ENCODE data around the gene PSMC3.

The PSMC3 gene

DNA sequence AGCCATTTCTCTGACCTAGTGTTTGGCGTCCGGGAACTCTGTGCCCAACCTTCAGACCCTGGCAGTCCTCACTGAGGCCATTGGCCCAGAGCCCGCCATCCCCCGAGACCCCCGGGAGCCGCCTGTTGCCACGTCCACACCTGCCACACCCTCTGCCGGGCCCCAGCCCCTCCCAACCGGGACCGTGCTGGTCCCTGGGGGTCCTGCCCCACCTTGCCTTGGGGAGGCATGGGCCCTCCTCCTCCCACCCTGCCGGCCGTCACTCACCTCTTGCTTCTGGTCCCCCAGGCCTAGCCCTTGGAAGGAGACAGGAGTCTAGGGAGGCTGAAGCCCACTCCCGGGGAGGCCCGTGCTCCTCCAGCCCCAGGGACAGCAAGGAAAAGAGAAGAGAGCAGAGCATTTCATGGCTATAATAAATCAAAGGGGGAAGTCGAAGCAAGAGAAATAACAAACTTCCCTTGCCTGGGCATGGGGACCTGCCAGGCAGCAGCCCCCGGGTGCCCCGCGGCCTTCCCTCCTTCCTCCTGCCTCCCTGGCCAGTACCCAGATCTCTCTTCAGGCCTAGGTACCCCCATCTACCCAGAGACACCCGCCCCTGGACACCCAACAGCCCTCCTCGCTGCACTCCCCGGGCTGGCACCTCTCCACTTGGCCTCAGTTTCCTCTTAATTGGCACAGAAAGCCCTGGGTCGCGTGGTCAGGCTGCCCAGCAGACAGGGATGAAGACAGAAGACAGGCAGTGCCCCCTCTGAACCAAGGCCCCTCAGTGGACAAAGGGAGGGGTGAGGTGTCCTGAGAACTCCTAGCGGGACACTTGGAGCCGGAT is 30.8 kb downstream of the PSMC3 start:
- in situ Hi-C loops (cut with MboI; ENCODE audit: low sequenced_read_pairs): no loop called here

DNA sequence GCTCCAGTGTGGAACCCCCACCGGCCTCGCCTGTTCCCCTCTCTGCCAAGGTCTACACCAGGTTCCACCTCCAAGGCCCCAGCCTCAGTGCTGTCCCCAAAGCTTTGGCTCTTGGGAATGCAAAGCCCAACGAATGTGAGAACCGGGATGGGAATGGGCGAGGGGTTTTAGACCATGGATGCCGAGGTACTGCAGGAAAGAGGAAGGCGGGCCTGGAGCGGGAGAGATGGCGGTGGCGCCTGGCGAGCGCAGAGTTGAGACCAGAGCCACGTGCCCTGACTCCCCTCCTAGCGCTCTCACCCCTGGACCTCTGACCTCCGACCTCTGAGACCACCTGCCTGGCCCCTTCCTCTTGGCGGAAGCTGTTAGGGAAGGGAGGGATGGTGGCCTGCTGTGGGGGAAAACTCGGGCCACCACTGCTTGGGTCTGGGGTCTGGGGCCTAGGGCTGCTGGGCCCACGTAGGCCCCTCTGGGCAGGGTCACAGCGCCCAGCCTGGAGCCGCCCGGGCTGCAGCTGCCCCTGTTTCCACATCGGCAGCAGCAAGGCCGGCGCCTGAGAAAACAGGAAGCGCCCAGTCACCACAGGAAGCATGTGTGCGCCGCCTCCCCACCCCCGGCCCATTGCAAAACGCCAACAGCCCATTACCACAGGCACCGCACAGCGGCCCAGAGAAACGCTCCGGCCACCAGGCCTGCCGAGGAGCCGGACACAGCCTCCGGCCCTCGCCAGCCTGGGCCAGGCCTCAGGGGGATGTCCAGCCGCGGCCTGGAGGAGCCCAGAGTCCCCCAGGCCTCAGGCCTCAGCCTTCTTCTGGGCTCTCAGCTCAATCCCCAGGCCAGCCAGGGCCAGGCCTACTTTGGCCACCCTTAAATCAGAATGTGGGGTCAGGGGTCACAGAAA is 31.7 kb downstream of the PSMC3 start:
- in situ Hi-C loops (cut with MboI; ENCODE audit: low sequenced_read_pairs): no loop called here

DNA sequence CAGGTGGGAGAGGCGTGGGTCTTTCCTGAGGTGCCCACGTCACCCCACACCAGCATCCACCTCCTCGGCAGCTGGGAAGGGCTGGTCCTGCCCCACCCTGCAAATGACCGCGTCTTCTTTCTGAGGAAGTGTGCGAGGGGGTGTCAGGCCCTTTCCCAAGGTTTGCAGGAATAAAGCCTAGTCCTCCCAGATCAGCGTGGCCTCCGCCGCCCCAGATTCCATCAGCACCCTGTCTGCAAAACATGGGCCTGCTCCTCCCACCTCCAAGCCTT is 32.3 kb downstream of the PSMC3 start:
- in situ Hi-C loops (cut with MboI; ENCODE audit: low sequenced_read_pairs): no loop called here

DNA sequence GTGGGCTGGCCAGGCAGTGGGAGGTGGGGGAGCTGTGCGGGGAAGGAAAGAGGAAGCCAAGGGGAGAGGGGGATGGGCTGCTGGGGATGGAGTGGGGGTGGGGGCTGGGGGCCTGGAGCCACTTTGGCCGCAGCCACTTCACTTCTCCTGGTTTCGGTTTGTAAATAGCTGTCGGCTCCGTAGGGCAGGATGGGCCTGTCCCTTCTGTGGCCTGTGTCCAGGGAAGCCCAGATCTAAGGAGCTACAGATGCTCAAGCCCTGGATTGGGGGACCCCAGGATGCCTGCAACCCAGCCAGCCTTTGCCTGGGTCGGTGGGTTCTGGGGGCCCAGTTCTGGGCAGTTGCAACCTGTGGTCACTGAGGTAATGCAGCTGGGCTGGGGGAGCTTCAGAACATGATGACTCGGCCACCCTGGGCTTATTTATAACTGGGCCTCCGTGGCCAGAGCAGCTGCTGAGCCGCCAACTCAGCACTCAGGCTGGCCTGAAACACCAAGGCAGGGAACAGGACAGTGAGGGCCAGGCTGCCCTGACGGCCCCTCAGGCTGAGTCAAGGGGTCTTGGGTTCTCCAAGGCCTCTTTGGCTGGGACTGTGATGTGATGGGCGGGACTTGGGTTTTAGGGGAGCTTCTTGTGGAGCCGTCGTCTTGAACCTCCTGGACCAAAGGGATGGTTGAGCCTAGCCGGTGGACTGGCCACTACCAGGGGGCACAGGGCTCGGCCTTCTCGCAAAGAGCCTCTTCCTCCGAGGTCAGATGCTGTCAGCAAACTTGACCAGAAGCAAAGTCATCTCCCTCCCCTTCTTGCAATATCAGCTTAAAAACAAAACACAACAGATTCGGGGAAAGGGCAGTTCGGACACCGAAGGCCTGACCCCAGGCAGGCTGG is 32.8 kb downstream of the PSMC3 start:
- in situ Hi-C loops (cut with MboI; ENCODE audit: low sequenced_read_pairs): no loop called here

DNA sequence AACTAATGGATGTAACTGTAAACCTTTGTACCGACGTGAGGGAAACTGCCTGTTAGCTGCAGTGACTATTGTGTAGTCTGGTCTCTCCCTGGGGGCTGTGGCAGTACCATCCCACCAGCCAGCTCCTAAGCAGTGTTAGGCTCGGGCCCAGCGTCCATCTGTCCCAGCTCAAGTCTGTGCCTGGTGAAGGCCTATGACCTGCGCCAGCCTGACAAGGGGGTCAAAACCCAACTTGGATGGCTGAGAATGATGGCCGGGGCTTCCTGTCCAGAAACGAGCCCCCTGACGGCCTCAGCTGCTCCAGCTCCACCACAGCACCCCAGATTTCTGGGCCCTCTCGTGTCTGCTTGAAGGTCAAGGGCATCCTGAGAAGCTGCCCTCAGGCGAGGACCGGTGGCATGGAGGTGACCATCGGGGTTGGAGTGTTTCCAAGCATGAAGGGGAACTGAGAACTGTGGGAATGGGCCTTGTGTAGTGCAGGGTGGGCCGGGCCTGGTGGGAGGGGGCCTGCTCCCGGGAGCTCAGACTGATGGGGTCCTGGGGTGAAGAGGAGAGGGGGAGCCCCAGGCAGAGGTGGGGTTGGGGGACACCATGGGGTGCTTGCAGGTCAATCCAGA is 33.6 kb downstream of the PSMC3 start:
- in situ Hi-C loops (cut with MboI; ENCODE audit: low sequenced_read_pairs): no loop called here

DNA sequence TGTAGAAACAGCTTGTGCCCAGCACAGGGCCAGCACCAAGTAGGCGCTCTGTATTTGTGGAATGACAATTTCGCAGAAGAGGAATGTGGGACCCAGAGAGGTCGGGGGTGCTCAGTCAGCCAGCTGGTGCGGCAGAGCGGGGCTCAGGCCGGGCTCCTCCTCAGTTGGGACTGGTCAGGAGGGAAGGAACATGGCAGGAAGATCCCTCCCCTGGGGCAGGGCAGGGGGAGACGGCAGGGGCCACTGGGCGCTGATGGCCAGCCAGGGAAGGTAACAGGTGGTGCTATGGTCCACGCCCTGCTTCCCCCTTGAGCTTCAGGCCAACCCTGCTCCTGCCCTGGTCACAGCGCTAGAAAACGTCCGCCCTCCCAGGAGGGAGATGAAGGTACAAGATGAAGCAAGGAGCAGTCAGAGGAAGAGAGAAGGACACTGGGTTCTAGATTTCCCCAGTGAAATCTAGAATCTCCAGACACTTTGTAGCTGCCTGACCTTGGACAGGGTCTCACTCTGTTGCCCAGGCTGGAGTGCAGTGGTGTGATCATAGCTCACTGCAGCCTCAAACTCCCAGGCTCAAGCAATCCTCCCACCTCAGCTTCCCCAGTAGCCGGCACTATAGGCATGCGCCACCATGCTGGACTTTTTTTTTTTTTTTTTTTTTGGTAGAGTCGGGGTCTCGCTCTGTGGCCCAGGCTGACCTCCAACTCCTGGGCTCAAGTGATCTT is 34.4 kb downstream of the PSMC3 start:
- in situ Hi-C loops (cut with MboI; ENCODE audit: low sequenced_read_pairs): no loop called here

DNA sequence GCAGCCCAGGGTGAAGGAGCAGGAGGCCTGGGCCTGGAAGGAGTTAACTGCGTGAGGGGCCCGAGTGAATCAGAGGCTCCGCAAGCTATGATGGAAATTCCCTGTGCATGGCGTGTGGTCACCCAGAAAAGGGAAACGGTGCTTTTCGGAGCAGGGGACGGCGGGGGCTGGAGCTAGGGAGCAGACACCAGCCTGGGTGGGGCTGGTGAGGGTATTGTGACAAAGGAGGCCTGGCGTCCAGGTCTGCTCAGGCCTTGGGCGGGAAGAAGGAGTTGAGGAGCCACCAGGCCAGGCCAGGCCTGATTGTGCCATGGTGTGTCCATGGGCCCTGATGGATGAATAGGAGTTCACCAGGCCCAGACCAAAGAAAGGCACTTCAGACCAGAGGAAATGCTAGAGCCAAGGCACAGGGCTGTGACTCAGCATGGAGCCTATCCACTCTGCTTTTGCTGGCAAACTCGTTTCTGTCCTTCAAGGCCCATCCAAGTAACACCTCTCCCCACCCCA is 35.1 kb downstream of the PSMC3 start:
- in situ Hi-C loops (cut with MboI; ENCODE audit: low sequenced_read_pairs): no loop called here

DNA sequence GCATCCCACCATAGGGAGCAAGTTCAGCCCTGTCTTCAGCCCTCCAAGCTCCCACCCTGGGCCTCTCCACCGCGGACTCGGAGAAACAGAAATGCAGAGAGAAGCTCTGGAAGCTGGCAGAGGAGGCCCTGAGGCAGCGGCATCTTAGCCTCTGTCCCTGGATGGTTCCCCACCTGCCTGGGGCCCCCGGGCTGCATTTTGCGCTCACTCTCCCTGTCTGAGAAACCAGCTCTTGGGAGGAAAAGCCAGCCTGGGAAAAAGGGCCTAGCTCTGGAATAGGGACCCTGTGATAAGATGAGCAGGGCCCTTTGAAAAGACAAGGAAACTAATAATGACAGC is 35.8 kb downstream of the PSMC3 start:
- in situ Hi-C loops (cut with MboI; ENCODE audit: low sequenced_read_pairs): no loop called here

DNA sequence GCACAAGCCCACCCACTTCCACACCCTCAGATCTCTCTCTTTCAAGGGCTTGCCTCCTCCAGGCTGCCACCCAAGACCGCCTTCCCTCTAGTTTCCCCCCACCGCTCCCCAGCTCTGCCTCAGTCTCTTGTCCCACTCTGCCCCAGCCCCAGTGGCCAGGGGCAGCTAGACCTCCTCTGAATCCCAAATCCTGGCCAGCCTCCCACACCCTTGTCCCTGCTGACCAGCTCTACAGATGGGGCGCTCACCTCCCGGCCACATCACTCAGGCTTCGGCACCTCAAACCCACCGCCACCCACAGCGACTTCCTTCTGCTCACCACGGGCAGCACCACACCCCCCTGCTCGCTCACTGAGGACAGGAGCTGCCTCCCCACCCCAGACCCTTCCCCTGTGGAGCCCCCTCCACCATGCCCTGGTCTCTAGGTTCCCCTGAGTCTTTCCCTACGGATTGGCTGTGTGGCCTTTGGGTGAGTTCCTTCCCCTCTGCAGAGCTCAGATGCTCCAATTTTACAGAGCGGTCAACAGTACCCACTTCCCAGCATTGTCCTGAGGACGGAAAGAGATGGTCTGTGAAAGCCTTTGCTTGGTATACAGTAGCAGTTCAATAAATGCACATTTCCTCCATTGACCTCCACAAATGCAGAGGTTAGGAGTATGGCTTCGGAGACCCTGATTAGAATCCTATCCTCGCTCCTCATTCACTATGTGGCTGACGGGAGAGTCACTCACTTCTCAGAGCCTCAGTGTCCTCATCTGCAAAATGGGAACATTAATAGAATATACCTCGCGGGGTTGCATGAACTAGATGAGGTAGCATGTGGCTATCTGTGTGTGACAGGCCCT is 36.4 kb downstream of the PSMC3 start:
- in situ Hi-C loops (cut with MboI; ENCODE audit: low sequenced_read_pairs): no loop called here

DNA sequence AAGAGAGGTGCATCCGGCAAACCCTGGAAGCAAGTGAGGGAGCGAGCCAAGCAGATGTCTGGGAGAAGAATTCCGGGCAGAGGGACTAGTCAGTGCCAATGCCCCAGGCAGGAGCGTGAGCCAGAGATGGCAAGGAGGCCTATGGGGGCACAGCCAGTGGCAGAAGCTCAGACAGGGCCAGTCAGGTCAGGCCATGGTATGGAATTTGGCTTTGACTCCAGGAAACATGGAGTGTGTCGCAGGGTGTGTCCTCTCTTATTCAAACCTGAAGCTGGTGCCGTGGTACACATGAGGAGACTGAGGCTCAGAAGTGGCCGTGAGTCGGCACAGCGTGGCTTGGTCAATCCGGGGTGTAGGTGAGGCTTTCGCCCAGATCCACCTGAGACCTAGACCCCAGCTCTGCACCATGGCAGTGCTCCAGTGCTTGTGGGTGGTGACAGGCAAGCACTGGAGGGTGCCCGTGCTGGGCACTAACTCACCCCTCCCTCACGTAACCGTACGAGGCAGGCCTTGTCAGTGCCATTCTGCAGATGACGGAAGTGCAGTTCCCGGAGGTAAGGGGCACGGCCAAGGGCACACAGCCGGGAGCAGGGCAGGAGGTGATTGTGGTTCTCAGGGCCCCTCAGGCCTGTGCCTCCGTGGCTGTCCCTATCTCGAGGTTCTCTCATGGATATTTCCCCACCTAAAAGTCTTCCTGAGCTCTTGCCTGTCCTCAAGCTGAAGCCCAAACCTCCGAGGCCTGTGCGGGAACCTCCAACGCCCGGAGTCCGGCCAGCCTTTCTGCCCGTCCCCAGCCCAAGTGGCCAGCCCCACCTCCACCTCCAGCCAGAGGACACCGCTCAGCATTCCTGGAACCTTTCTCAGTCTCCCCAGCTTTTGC is 37.3 kb downstream of the PSMC3 start:
- in situ Hi-C loops (cut with MboI; ENCODE audit: low sequenced_read_pairs): no loop called here

DNA sequence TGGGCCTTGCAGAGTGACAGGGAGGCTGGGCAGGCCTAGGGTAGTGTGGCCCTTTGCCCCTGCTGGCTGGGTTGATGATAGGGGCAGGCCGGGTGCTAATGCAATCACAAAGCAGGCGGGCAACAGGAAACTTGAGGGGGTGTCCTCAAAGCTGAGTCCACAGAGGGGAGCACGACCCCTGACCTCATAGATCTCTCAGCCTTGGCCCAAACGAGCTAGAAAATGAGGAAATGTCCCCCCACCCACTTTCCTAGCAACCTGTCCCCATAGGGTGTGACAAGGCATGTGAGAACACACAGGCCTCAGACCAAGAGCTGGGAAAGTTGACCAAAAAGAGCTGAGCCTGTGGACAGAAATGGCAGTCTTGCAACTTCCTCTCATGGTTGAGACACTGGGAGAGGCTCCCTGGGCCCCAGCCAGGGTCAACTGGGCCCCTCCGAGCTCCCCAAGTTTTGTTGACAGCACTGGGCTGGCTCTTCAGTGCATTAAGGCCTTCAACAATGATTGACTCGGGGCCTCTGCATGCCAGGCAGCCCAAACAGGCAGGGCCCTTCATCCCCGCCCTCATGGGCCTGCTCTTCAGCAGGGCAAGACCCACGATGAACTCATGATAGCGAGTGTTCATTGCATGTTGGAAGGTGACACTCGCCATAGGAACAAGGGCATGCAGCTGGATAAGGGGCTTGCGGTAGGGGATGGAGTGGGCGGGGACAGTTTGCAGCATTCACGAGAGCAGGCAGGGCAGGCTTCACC is 38.1 kb downstream of the PSMC3 start:
- in situ Hi-C loops (cut with MboI; ENCODE audit: low sequenced_read_pairs): no loop called here

DNA sequence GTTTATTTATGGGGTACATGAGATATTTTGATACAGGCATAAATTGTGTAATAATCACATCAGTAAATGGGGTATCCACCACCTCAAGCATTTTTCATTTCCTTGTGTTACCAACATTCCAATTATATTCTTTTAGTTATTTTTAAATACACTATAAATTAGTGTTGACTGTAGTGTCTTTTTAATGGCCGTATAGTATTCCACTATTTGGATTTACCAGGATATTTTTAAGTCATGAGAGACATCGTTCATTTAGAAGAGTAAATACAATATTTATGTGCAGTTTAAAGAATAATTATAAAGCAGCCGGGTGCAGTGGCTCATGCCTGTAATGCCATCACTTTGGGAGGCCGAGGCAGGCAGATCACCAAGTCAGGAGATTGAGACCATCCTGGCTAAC is 41.7 kb downstream of the PSMC3 start:
- in situ Hi-C loops (cut with MboI; ENCODE audit: low sequenced_read_pairs): no loop called here

DNA sequence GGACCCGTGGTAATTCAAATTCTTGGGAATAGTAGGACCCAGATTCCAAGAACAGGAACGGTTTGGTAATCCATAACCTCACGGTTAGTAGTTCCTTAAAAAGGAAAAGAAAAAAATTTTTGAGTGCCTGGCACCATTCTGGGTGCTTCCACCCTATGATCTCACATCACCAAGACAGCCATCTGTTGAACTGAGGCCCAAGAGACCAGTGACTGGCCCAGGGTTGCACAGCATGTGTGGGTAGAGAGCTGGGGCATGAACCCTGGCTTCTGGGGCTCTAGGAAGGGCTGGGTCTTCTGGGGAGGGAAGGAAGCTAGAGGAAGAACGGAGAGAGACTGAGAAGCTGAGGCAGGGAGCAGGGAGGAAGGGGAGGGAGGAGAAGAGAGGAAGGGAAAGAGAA is 43.2 kb downstream of the PSMC3 start:
- in situ Hi-C loops (cut with MboI; ENCODE audit: low sequenced_read_pairs): no loop called here

DNA sequence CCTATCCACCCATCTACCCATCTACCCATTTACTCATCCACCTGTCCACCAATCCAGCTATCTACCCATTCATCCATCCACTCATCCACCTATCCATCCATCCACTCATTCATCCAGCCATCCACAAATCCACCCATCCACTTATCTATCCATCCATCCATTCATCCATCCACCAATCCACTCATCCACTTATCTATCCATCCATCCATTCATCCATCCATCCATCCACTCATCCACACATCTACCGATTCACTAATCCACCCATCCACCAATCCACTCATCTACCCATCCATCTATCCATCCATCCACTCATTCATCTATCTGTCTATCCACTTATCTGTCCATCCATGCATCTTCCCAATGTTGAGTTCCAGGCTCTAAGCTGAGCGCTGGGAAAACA is 46.2 kb downstream of the PSMC3 start:
- in situ Hi-C loops (cut with MboI; ENCODE audit: low sequenced_read_pairs): no loop called here

DNA sequence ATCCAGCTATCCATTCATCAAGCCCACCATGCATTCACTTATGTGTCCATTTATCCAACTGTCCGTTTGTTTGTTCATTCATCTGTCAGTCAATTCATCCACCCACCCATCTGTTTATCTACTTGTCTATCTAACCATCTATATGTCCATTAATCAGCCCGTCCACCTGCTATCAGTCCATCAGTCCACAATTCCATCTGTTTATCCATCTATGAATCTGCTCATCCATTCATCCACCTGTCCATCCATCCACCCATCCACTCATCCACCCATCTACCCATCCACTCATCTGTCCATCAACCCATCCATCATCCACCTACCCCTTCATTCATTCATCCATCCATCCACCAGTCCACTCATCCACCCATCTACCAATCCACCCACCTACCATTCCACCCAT is 46.9 kb downstream of the PSMC3 start:
- in situ Hi-C loops (cut with MboI; ENCODE audit: low sequenced_read_pairs): no loop called here

DNA sequence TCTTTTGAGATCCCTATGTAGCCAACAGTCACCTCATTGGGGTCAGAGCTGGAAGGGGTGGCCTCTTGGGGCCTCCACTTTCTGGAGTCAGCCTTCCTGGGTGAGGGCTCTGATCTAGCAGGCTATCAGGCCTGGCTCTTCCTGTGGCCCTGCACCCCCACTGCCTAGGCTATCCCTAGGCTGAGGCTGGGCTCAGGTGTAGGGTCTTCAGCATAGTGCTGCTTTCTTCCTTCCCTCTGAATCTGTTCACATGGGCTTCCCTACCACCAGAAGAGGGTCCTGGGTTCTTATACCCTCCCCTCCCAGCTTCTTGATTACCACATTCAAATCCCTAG is 47.4 kb downstream of the PSMC3 start:
- in situ Hi-C loops (cut with MboI; ENCODE audit: low sequenced_read_pairs): no loop called here

DNA sequence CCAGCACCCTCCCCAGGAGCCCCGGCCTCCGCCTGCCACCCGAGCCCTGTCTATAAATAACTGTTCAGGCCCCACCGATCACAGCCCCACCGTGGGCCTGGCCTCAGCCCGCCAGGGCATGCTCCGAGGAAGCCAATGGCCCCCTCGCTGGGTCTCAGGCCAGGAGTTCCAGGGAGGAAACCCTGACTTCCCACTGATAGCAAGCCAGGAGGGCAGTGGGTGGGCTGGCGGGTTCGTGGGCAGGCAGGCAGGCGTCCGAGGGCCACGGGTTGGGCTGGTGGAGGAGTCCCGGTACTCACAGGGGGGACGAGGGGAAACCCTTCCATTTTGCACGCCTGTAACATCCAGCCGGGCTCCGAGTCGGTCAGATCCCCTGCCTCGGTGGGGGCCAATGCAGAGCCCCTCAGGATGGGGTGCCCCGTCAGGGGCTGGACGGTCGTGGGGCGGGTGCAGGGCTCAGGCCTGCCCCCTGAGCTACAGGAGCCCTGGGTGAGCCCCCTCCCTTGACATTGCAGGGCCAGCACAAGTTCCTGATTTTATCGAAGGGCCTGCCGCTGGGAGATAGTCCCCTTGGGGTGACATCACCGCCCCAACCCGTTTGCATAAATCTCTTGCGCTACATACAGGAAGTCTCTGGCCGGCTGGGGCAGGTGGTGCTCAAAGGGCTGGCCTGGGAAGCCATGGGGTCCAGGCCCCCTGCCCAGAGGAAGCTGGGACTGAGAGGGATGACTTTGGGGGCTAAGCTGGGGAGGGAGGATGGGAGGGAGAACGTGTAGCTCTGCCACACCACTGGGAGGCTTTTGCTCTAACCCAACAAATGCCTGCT is 48.0 kb downstream of the PSMC3 start, which contains the start of gene SPI1:
TSS of gene SPI1 (minus strand) at position 538 of the 826 bp plus-strand sequence. CDS start at position 344, 194 bp downstream.
- in situ Hi-C loops (cut with MboI; ENCODE audit: low sequenced_read_pairs): no loop called here
